22Rv1 (cell line): ENCODE results near the gene TRAPPC14.

Experiments used
- H3K27ac ChIP-seq: fragments of 450-650 bp; 2 replicates; pipeline ENCODE4 v1.5.1; 2017
- ZFX ChIP-seq: fragments of 450-650 bp; IDR thresholded peaks from 2 replicates; pipeline ENCODE4 v1.6.1; 2017; ENCODE audit warnings: antibody characterized with exemption, borderline replicate concordance
- TF ChIP-seq, protein P1 (sequence below): fragments of 450-650 bp; IDR thresholded peaks from 2 replicates; pipeline ENCODE4 v1.5.1; 2017; ENCODE audit warnings: mild to moderate bottlenecking

The TRAPPC14 gene

DNA sequence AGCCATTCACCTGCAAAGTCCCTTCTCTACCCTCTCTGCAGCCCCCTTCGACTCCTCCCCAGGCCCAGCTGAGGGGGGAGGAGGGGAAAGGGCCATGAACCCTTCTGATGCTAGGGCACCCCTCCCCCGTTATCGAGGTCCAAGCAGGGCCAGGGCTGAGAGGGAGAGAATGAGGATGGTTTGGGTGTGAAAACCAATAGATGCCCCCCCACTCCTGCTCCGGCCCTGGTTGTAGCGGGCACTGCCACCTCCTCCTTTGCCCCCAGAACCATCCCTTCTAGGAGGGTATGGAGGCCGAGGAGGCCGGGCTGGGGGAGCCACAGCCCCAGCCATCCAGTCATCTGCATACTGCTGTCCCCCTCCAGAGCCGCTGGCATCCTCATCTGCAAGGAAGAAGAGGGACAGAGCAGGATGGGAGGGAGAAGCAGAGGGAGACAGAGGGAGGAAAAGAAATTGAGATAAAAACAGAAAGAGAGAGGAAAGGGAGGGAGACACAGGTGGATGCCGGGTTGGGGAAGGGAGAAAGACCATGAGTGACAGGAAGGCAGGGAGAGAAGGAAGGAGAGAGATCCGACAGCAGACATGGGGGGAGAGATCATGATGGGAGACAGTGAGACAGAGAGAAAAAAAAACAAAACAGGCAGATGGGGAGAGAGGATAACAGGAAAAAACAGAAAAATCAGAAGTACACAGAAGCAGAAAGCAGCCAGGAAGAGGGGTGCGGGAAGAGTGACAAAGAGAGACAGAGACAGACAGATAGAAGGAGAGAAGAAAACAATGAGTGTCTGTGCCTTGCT is 11.8 kb upstream of the TRAPPC14 start:
- TF ChIP-seq, protein P1, sequence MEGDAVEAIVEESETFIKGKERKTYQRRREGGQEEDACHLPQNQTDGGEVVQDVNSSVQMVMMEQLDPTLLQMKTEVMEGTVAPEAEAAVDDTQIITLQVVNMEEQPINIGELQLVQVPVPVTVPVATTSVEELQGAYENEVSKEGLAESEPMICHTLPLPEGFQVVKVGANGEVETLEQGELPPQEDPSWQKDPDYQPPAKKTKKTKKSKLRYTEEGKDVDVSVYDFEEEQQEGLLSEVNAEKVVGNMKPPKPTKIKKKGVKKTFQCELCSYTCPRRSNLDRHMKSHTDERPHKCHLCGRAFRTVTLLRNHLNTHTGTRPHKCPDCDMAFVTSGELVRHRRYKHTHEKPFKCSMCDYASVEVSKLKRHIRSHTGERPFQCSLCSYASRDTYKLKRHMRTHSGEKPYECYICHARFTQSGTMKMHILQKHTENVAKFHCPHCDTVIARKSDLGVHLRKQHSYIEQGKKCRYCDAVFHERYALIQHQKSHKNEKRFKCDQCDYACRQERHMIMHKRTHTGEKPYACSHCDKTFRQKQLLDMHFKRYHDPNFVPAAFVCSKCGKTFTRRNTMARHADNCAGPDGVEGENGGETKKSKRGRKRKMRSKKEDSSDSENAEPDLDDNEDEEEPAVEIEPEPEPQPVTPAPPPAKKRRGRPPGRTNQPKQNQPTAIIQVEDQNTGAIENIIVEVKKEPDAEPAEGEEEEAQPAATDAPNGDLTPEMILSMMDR: no peak
- no peak for TF ChIP-seq ZFX
- no peak overlapping the region for H3K27ac ChIP-seq

GRCh38 chr7:100169147-100169850 is 10.8 kb upstream of the TRAPPC14 start:
- H3K27ac ChIP-seq: peak overlapping the region; percentile 55; the same call in 1 of the 2 replicates
- TF ChIP-seq, protein P1: peak; percentile 3; the same call in 1 of the 2 replicates
- TF ChIP-seq ZFX: no peak

DNA sequence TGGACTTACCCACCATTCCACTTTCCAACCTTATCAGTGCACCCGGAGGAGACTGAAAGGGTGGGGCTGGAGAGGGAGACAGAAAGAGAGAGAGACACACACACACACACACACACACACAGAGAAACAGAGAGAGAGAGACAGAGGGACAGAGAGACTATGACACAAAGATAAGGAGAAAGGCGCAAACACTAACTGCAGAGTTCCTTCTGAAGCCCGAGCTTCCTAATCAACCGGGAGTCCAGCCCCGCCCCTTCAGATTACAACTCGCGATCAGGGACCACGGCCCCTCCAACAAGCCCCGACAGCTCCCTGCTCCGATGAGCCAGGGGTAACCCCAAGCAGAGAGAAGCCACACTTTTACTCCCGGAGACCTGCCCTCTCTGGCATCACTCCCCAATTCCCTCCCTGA is 9.4 kb upstream of the TRAPPC14 start:
- TF ChIP-seq, protein P1: no peak
- no peak for TF ChIP-seq ZFX
- peak overlapping the region; percentile 55; the same call in 1 of the 2 replicates for H3K27ac ChIP-seq

DNA sequence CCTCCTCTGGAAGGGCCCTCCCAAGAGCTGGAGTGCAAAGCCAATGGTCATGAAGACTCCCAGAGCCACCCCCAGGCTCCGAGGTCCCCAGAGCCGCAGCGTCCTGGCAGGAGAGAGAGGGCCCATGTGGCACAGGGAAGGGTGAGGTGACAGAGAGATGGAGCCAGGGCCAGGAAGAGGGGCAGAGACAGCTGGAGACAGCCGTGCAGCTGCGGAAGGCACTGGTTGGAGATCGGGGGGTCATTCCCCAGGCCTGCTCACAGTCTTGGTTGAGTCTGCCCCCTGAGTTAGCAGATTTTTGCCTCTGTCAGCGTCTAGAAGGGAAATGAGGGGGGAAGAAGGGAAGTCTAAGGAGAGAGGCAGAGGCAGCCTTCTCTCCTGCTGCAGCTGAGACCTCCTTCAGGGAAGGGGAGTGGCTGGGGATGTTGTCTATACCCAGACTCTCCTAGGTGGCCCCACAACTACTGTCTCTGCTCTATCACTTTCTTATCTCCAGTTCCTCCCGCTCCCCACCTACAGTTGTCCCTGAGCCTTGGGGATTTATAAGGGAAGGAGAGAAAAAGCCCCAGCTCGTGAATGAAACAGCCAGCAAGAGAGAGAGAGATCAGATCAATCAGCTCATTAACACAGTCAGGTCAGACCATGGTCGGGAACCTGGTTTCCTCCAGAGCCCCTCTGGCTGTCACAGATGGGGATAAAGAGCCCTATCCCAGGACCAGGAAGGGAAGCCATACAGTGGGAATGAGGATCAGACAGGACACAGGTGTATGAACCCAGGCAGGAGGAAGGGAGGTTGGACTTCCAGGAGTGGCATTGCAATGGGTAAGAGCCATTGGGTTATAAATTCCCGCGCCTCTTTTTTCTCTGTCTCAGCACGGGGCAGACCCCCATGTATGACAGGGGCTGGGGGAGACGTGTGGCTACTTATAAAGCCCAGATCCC is 8.7 kb upstream of the TRAPPC14 start:
- no peak overlapping the region for H3K27ac ChIP-seq
- TF ChIP-seq, protein P1: no peak
- no peak for TF ChIP-seq ZFX

DNA sequence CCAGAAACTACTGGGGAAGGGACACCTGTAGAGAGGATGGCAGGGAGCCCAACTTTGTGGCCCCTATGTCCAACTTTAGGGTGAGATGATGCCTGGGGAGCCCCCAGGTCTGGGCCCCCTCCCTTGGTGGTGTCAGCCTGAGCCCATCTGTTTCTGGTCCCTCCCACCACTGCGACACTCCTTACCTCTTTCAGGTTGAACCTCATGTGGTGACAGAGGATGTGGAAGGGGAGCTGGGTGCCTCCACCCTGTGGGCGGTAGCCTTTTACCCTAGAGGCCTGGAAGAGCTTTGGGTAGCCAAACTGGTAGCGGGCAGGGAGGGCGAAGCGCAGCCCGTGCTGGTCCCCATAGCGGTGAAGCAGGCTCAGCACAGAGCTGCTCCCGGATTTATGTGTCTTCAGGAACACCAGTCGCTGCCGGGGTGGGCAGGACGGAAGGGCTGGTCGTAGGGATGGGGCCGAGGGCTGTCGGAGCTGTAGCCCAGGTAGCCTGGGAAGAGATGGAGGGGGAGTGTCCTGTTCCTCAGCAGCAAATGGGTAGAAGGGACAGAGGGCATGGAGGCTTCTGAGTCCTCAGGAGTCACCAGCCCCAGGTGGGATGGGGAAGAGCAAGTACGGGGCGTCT is 7.9 kb upstream of the TRAPPC14 start:
- TF ChIP-seq, protein P1: no peak
- TF ChIP-seq ZFX: no peak
- no peak overlapping the region for H3K27ac ChIP-seq

- peak overlapping the region; percentile 64; the same call in 1 of the 2 replicates for H3K27ac ChIP-seq
- TF ChIP-seq, protein P1: no peak
- no peak for TF ChIP-seq ZFX
Measured at GRCh38 chr7:100163871-100164270, 5.3 kb upstream of the TRAPPC14 start.
